ENCODE measurements around the gene SH3RF1.

The SH3RF1 gene

DNA sequence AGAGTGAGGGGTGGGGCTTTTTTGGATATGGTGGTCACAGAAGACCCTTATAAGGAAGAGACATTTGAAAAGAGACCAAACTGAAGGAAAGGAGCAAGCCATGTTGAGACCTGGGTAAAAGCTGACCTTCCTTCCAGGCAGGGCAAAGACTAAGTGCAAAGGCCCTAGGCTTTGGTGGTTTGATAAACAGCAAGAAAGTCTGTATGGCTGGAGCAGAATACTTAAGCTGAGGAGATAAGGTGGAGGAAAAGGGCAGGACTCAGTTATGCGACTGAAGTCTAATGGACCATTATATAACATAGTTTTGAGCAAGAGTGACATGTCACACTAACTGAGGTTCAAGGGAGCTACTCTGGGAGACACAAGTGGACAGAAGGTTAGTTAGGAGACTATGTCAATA is 20.0 kb downstream of the SH3RF1 start:
- DNase-seq: no peak

DNA sequence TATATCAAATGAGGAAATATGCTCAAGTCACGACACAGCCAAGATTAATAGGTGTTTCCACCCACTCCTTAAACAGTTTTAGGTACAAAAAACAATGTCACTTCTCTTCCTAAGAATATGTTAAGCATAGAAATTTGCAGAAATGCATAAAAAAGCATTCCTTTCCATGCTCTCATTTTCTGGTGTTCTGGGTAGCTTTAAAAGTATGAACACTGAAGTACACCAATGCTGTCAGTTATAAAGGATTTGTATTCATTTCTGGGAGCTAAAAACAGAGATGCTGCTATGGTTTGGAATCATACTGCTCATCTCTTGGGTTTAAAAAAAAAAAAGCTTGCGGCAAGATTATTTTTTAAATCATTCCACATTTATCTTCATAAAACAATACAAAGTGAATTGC is 20.8 kb downstream of the SH3RF1 start:
- no peak for DNase-seq

DNA sequence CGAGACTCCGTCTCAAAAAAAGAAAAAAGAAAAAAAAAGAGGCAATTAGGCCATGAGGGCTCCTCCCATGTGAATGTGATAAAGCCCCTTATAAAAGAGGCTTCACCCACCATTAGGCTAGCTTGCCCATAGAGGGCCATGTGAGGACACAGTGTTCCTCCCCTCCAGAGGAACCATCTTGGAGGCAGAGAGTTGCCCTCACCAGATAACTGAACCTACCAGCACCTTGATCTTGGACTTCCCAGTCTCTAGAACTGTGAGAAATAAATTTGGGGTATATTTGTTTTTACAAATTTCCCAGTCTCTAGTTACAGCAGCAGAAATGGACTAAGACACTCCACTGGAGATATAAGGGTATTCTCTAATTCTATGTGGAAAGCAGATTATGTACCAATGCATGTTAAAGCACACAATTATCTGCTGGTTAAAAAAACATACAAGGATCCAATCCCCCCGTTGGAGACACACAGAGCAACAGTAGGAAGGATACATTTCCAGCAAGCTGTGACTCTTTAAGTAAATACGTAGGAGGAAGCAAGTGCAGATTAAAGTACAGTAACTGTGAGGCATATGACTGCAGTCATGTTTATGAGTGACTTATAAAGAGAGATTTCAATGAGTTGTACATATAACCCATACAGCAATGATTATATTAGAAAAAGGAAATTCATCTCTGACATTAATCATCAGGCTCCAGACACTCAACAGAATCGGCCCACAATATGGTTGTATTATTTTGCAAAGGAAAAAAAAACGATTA is 21.4 kb downstream of the SH3RF1 start:
- DNase-seq: no peak

DNA sequence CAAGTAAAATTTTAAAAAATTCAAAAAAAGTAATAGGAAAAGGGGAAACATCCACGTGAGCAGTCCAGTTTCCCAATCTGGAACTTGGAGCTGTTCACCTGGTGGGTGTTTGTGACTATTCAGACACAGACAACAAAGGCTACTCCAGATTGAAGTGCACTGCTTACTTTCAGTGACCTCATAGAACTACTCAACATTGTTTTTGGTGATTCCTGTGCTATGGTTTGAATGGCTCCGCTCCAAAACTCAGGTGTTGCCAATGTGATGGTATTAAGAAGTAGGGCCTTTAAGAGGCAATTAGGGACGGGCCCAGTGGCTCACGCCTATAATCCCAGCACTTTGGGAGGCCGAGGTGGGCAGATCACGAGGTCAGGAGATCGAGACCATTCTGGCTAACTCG is 22.1 kb downstream of the SH3RF1 start:
- no peak for DNase-seq

DNA sequence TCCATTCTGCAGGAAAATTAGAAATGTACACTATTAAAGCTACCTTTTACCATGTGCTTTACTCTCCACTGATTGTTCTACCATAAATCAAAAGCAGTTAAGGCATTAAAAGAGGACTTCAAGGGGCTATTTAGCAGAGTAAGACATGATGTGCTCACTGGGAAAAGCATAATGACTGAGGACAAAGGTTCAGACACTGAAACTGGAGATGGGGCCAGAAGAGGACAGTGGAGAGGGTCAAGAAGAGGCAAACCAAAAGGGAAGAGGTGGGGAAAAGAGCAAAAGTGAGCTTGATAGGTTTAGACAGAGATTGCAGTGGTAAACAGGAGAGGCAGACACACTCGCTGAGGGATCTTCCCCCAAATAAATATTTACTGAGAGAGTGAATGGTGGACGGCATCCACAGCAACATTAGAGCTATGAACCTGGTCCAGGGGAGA is 23.8 kb downstream of the SH3RF1 start:
- no peak for DNase-seq

DNA sequence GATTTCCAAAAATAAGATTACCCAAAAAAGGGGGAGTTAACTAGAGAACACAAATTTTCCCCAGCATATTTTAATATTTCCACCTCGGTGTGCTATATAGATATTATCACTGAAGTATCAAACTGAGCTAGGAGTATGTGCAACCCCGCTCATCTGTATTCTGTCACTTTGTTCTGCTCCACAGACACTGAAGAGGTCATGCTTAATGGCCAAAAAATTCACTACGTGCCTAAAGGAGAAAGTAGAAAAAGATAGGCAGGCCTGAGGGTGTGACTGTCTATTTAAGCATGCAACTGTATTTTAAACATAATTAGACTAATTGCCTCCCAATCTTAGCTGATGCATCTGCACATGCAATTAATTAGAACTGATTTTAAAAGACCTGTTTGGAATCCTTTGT is 24.5 kb downstream of the SH3RF1 start:
- no peak for DNase-seq

DNA sequence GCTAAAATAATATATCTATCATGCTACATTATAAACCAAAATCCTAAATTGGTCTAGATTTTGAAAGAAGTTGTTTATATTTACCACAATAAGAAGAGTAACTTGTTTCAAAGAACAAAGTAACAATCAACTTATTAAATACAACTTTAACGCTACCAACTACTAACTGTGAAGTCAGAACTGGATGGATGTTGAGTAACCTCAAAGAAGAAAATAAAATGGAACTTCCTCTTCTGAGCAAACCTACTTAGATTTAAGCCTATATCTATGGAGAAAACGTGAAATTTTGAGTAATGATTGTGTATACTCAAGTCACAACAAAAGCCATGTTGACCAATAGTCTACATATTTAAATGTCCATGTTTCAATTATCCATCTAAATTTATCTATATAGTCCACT is 25.7 kb downstream of the SH3RF1 start:
- DNase-seq: no peak

DNA sequence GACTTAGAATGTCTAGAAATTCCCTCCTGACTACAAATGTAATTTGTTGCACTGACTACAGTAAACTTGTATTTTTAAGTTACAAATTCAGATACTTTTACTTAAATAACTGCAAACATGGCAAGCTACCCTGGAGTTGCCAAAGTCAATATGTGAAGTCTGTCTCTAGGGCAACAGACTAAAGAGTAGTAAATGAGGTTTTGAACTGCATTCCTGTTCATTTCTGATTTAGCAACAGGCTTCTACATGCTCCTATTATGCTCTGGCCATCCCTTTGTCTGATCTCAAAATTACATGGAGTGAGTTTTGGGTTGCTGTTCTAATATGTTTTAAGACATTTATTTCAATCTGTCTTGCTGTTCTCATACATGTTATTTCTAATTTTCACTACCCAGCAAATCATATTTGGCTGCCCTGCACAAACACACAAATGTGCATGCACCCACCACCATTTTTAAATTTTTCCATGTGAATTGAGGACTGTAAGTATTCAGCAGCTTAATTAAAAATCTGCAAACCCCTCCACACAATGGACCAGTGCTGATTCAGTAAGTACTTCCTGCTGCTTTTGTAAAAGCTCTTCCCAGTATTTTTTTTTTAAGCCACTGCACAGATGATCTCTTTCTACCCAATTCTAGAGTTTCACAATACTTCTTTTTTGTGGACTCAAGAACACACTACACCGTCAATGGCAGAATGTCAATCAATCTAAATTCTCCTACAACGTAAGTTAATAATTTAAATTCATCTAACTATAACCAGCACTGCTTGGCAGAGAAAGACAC is 26.7 kb downstream of the SH3RF1 start:
- no peak for DNase-seq

DNA sequence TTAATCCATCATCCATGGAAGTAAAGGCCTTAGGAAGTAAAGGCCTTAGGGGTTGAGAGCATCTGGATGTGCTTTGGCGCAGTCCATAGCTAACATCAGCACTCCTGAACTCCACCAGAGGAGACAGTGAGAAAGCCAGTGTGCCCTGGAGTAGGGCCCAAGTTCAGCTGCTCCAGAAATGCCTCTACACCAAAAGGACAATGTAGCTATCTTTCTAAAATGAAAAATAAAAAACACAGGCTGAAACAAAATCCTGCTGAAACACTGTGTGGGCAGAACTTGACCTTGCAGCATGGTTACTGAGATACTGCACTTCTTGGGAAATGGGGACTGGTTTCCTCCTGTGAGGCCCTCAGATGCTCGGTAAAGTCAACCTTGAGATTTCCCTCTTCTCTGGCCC is 29.3 kb downstream of the SH3RF1 start:
- no peak for DNase-seq

DNA sequence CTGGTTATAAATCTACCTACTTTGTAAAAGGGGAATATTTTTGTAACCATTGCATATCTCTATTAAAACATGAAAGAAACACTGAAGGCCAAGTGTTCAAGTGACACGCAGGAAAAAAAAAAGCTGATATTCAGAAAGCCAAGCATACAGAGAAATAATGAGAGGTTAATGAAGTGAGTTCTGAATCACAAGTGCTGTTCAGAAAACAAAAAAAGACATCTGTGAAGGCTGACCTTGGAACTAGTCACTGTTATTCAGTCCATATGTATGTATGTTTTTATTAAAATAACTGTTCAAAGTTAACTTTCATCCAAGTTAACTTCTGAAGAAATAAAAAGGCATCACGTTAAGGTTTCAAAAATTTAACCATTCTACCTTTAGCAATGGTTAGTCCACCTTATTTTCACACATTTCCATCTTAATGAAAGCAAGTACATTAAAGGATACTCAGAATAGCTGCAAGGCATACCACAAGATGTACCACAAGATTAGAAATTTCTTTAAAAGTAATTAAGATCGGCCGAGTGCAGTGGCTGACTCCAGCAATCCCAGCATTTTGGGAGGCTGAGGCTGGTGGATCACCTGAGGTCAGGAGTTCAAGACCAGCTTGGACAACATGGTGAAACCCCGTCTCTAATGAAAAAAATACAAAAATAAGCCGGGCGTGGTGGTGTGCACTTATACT is 31.4 kb downstream of the SH3RF1 start:
- DNase-seq: no peak

DNA sequence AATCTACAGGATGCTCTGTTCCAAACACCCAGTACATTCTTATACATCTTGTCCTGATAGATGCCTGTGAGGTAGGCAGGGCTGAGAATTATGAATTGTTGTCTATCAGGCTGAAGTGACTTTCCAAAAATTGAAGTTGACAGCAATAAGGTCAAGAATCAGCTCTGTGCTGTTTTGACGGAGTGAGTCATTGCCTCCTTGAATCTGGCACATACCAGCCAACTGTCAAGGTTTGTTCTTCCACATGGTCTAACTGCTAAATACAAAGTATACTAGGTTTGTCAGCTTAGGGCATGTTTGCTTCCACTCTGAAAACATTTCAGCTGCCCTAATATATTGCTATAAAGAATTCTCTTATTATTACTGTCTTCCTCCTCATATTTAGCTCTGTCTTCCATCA is 32.3 kb downstream of the SH3RF1 start:
- no peak for DNase-seq

DNA sequence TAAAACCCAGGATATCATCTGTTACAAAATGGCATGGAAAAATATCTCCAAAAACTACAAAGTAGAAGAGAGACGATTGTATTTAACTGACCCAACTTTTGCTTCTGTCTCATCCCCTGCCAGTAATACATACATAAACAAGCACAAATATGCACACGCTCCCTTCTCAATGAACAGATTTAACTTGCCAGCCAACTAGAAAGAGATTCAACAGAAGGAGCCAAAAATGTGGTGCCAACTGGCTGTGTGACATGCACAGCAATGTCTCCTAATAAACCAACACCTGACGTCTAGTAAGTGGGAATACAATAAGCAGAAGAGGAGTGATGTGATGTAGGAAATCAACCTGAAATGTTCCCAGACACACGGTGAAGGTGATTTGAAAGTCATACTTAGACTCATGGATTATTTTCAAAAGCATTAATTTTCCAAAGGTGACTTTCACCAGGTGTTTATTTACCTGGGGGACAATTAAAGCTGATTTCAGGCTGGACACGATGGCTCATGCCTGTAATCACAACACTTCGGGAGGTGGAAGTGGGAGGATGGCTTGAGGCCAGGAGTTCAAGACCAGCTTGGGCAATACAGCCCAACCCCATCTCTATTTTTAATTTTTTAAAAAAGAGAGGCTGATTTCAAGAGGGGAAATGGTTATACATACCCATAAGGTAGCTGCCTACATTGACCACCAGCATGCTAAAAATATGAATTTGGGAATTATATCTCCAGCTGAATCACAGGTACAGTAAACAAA is 33.7 kb downstream of the SH3RF1 start:
- no peak for DNase-seq

DNA sequence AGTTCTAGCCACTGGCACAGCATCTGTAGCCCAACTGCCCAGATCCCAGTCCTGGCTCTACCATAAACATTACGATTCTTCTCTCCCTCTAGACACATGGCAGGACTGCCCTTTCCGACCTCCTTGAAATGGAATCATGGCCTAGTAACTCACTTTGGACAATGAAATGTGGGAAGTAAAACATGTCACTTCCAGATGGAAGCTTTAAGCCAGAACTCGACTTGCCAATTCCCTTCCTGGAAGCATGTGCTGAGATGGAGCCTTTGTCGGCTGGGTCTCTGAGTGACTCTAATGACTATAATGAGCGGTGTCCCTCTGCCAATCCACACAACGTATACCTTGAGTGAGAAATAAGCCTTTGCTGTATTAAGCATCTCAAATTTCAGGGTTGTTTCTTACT is 34.7 kb downstream of the SH3RF1 start:
- DNase-seq: no peak

DNA sequence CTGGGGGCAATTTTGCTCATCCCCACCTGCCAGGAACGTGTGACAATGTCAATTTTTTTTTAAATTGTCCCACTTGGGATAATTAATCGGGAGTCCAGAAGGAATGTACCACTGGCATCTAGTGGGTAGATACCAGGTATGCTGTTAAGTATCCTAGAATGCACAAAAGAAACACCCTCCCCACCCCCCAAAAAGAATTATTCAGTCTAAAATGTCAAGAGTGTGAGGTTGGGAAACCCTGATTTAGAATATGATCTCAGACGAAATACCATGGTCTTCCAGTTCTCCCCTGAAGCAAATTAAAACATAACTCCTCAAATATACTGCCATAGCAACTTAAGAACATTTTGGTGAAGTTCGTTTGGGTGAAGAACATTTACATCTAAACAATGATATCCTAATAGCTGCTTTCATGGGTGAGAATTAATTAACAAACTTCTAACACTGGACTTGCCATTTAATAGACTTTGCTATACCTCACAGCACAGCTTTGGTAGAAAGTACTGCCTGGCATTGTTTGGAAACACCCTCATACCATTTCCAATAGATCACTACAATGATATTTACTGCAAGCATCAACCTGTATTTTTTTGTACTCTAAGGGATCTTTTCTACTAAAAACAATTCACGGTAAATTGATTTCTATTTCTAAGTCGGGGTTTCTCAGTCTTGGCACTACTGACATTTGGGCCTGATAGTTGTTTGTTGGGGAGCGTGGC is 36.5 kb downstream of the SH3RF1 start:
- no peak for DNase-seq

DNA sequence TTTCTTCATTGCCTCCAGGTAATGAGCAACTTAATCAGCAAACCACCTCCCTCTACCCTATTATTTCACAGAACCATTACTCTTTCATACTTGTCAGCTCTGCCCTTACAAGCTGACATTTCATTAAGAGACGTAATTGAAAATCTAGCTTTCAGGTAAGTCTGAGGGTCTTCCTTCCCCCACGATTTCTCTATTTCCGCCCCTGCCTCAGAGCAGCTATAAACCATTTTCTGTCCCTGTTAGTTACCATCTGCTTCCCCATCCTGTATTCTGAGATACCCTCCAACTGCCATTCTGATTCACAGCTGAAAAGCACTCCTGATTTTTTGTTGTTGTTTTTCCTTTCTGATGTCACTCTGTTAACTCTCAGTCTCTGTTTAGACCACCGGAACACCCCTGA is 37.1 kb downstream of the SH3RF1 start:
- no peak for DNase-seq

DNA sequence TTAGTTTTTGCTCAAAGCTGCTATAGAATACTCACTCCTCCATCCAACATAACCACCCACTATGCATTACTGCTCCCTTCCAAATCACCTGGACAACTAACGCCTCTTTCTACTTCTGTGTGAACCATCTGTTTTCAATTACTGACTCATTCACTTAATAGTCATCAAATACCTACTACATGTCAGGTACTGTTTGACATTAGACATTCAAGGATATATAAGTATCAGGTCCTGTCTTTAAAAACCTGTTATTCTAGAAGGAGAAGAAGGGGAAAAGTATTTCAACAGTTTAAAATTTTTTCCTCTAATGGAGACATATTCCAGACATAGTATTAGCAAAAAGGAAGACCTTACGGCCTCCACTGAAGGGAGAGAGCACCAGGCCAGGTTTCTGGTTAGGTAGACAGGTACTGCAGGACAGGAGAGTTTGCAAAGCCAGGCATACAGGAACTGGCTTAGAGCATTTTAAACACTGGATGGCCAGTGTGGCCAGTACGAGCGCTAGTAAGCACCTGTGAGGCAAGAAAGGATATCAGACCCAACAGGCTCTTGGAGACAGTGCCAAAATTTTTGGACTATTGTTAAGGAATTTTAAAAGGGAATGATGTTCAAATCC is 39.0 kb downstream of the SH3RF1 start:
- no peak for DNase-seq

DNA sequence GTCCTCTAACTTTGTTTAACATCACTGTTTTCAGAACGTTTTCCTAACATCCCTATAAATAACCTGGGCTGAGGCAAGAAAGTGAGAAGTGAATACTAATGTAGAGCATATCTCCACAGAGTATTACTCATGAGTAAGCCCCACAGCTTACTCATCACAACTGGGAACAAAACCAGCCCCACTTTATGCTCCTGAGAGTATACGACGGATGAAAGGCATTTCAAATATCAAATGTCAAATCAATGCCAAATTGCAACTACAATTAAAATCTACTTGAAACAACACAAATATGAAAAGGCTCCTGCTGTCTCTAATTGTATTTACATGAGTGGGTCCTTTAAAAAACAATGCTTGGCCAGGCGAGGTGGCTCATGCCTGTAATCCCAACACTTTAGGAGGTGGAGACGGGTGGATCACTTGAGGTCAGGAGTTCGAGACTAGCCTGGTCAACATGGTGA is 41.2 kb downstream of the SH3RF1 start:
- no peak for DNase-seq

DNA sequence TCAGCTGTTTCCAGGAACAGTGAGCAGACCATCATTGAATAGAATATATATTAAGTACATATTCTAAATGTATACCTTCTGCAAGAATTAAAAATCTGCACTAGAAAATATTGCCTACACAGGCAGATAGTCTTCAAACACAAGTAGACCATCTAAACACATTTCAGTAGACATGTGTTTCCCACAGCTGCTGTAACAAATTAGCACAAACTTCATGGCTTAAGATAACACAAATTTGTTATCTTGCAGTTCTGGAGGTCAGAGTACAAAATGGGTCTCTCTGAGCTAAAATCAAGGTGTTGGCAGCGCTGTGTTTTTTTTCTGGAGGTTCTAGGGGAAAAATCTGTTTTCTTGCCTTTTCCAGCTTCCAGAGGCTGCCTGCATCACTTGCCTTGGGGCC is 42.7 kb downstream of the SH3RF1 start:
- no peak for DNase-seq

DNA sequence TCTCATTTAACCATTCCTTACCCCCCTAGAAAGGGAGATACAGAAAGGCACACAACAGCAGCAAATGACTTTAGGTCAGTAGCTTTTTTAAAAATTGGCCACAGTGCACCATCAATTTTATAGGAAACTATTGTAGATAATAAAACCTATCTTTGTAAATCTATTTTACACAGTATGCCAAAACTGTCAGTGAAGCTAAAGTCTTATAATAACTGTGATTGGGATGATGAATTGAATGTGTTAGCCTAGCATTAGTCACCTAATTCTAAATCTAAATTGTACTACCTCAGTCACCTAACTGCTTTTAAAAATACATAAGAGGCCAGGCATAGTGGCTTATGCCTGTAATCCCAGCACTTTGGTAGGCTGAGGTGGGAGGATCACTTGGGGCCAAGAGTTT is 44.2 kb downstream of the SH3RF1 start:
- DNase-seq: no peak

DNA sequence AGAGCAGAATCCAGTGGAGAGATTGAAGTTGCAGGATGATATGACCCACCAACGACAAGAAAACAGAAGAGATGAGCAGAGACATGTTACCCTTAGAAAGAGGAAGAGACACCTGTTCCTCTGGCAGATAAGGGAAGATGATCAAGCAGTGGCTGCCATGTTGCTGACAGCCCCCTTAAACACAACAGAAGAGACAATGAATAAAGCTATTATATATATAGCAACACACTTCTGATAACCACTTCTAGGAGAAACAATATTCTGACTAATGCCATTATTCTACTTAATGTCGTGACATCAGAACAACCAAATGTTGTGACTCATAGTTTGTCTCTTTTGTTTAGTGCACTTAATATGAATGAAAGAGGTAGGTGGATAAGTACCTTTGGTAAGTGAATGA is 44.9 kb downstream of the SH3RF1 start:
- DNase-seq: no peak

DNA sequence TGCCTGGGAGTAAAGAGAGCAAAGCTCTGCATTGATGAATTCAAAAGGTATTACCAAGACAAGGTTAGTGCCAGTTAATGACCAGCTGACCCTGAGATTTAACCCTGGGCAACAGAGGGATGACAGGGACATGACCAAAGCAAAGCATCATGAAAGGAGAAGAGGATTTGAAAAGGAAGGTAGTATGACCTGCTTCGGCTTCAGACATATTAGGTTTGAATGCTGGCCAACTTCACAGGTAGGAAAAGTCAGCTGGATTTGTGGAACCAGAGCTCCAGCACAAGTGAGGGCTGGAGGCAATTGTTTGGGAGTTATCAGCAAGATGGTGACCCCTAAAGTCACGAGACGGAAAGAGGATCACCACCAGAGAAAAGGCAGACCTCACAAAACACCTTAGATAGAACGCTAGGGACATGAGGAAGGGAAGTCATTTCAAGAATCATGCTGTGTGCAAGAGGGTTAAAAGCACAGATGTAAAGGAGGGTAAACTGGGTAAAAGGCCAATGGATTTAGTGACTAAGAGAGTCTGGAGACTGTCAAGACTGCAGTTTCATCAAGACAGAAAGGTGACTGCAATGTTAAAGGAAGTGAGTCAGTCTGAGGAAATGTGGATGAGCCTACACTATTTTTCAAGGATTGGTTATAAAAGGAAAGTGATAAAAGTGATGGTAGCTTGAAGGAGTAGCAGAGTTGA is 45.6 kb downstream of the SH3RF1 start:
- no peak for DNase-seq

All from activated effector memory CD4-positive, alpha-beta T cell treated with Interleukin-2 at 50 U/mL for 16 hours (primary cell).